Rectal smooth muscle tissue (tissue), 1 donor: ENCODE results near the gene TTC38.

Experiments
- H3K27ac ChIP-seq: one replicate; pipeline ENCODE4 v1.7.0; 2013; ENCODE audit warnings: low read depth, low read length, inconsistent platforms
- H3K27me3 ChIP-seq: one replicate; pipeline ENCODE4 v1.7.0; 2013; ENCODE audit warnings: low read length; ENCODE audit not compliant: control insufficient read depth, insufficient read depth
- H3K36me3 ChIP-seq: one replicate; pipeline ENCODE4 v1.7.0; 2013; ENCODE audit warnings: low read length; ENCODE audit not compliant: control insufficient read depth, insufficient read depth
- H3K4me1 ChIP-seq: one replicate; pipeline ENCODE4 v1.7.0; 2013; ENCODE audit warnings: low read length; ENCODE audit not compliant: control insufficient read depth, insufficient read depth
- H3K4me3 ChIP-seq: one replicate; pipeline ENCODE4 v1.7.0; 2013; ENCODE audit warnings: low read length
- H3K9ac ChIP-seq: one replicate; pipeline ENCODE4 v1.7.0; 2013; ENCODE audit warnings: low read length

The TTC38 gene

GRCh38 chr22:46238541-46238940 is 29.3 kb upstream of the TTC38 start:
- H3K36me3 ChIP-seq = no peaks in the 10 kb centered on the region
- H3K4me3 ChIP-seq = no peak overlapping the region
- no peaks in the 10 kb centered on the region for H3K27me3 ChIP-seq
- H3K27ac ChIP-seq = peak overlapping the region; percentile 67
- H3K9ac ChIP-seq = no peak overlapping the region
- H3K4me1 ChIP-seq = peaks cover 11% of the 10 kb centered on the region

GRCh38 chr22:46239261-46240048 is 28.4 kb upstream of the TTC38 start:
- Histone ChIP-seq H3K9ac (no peak overlapping the region), H3K4me3 (no peak overlapping the region), H3K36me3 (no peaks in the 10 kb centered on the region), H3K27ac (peak overlapping the region; percentile 67), H3K27me3 (no peaks in the 10 kb centered on the region), H3K4me1 (peaks cover 11% of the 10 kb centered on the region)

GRCh38 chr22:46240073-46240472 is 27.7 kb upstream of the TTC38 start:
- H3K27ac ChIP-seq = no peak overlapping the region
- no peak overlapping the region for H3K4me3 ChIP-seq
- H3K9ac ChIP-seq = no peak overlapping the region
- peaks cover 11% of the 10 kb centered on the region for H3K4me1 ChIP-seq
- H3K36me3 ChIP-seq = no peaks in the 10 kb centered on the region
- H3K27me3 ChIP-seq = no peaks in the 10 kb centered on the region

GRCh38 chr22:46240506-46240905 is 27.3 kb upstream of the TTC38 start:
- peaks cover 11% of the 10 kb centered on the region for H3K4me1 ChIP-seq
- no peak overlapping the region for H3K4me3 ChIP-seq
- no peak overlapping the region for H3K27ac ChIP-seq
- no peaks in the 10 kb centered on the region for H3K36me3 ChIP-seq
- H3K9ac ChIP-seq = no peak overlapping the region
- no peaks in the 10 kb centered on the region for H3K27me3 ChIP-seq

GRCh38 chr22:46240907-46241306 is 26.9 kb upstream of the TTC38 start:
- Histone ChIP-seq H3K27ac (no peak overlapping the region), H3K4me3 (no peak overlapping the region), H3K9ac (no peak overlapping the region), H3K36me3 (no peaks in the 10 kb centered on the region), H3K27me3 (no peaks in the 10 kb centered on the region), H3K4me1 (peaks cover 11% of the 10 kb centered on the region)

- Histone ChIP-seq H3K4me3 (no peak overlapping the region), H3K27me3 (no peaks in the 10 kb centered on the region), H3K9ac (no peak overlapping the region), H3K36me3 (no peaks in the 10 kb centered on the region), H3K4me1 (peaks cover 11% of the 10 kb centered on the region), H3K27ac (no peak overlapping the region)
Observed at GRCh38 chr22:46241396-46242007, 26.3 kb upstream of the TTC38 start.

GRCh38 chr22:46242076-46242475 is 25.7 kb upstream of the TTC38 start:
- no peaks in the 10 kb centered on the region for H3K36me3 ChIP-seq
- H3K4me1 ChIP-seq = peaks cover 11% of the 10 kb centered on the region
- no peak overlapping the region for H3K9ac ChIP-seq
- no peak overlapping the region for H3K27ac ChIP-seq
- no peak overlapping the region for H3K4me3 ChIP-seq
- no peaks in the 10 kb centered on the region for H3K27me3 ChIP-seq

GRCh38 chr22:46244771-46245170 is 23.0 kb upstream of the TTC38 start:
- no peak overlapping the region for H3K9ac ChIP-seq

GRCh38 chr22:46245511-46245910 is 22.3 kb upstream of the TTC38 start:
- no peak overlapping the region for H3K9ac ChIP-seq
- no peak overlapping the region for H3K4me3 ChIP-seq
- H3K36me3 ChIP-seq = no peaks in the 10 kb centered on the region
- H3K27me3 ChIP-seq = no peaks in the 10 kb centered on the region
- peaks cover 4% of the 10 kb centered on the region for H3K4me1 ChIP-seq
- peak overlapping the region; percentile 48 for H3K27ac ChIP-seq

More at GRCh38 chr22:46244771-46245170, 23.0 kb upstream of the TTC38 start:
- Histone ChIP-seq H3K4me3 (no peak overlapping the region), H3K36me3 (no peaks in the 10 kb centered on the region), H3K4me1 (peaks cover 4% of the 10 kb centered on the region), H3K27ac (no peak overlapping the region), H3K27me3 (no peaks in the 10 kb centered on the region)

GRCh38 chr22:46246178-46246577 is 21.6 kb upstream of the TTC38 start:
- Histone ChIP-seq H3K27ac (no peak overlapping the region), H3K27me3 (no peaks in the 10 kb centered on the region), H3K4me1 (peaks cover 10% of the 10 kb centered on the region), H3K9ac (no peak overlapping the region), H3K4me3 (no peak overlapping the region), H3K36me3 (no peaks in the 10 kb centered on the region)

GRCh38 chr22:46247443-46247975 is 20.3 kb upstream of the TTC38 start:
- H3K36me3 ChIP-seq = no peaks in the 10 kb centered on the region
- H3K4me3 ChIP-seq = no peak overlapping the region
- H3K9ac ChIP-seq = no peak overlapping the region
- H3K27me3 ChIP-seq = no peaks in the 10 kb centered on the region
- no peak overlapping the region for H3K27ac ChIP-seq
- H3K4me1 ChIP-seq = peaks cover 14% of the 10 kb centered on the region

GRCh38 chr22:46250035-46250782 is 17.6 kb upstream of the TTC38 start, which contains the start of gene CDPF1:
CDPF1 (minus strand) TSS chr22:46250293; CDS start chr22:46248284, 2,009 bp downstream.
- Histone ChIP-seq H3K27me3 (no peaks in the 10 kb centered on the region), H3K9ac (peak within 1 kb of the TSS; percentile 89), H3K4me1 (peaks cover 14% of the 10 kb centered on the region), H3K4me3 (peak within 1 kb of the TSS; percentile 92), H3K27ac (peak within 1 kb of the TSS; percentile 87), H3K36me3 (no peaks in the 10 kb centered on the region)
